PC-3 (cell line): ENCODE measurements around the gene OPHN1. TPM values are rescaled to one million over a fixed set of nuclear protein-coding genes. Genes with fewer than 3 reads are reported as not detected.

Experiments used
- ATAC-seq: fragments of 200-7000 bp; cut with Tn5 transposase; 2 replicates; pipeline ENCODE4 v1.9.1; 2020; ENCODE audit warnings: mild to moderate bottlenecking, moderate library complexity
- BruUV-seq: library from RNA; stranded (reverse); fragments of 400-500 nt; replicated peaks from 2 replicates; lab custom pipeline; 2021; lab: Mats Ljungman, UMichigan
- CTCF ChIA-PET: fragments of 300-600 bp; sonication (Branson Sonifier 250); formaldehyde crosslinking; loops from one replicate; lab custom pipeline; 2022; ENCODE audit warnings: antibody characterized with exemption; lab: Charles Lee
- POLR2A ChIA-PET: fragments of 300-600 bp; sonication (Branson Sonifier 250); formaldehyde crosslinking; loops from one replicate; lab custom pipeline; 2022; ENCODE audit warnings: antibody characterized with exemption; ENCODE audit not compliant: unreplicated experiment; lab: Charles Lee
- DNase-seq: peaks from one replicate; pipeline ENCODE4 v3.0.0-alpha.2; 2015
- H2AFZ ChIP-seq: fragments of 300-600 bp; sonication (generic); 2 replicates; pipeline ENCODE4 v1.6.0; 2016; ENCODE audit warnings: antibody characterized with exemption, low read length
- H3F3A ChIP-seq: fragments of 300-600 bp; sonication (generic); one replicate; pipeline ENCODE4 v1.6.0; 2017; ENCODE audit warnings: antibody characterized with exemption, low read length, control low read depth, mild to moderate bottlenecking; ENCODE audit not compliant: unreplicated experiment
- H3K27ac ChIP-seq: fragments of 300-600 bp; sonication (generic); 2 replicates; pipeline ENCODE4 v1.5.1; 2016; ENCODE audit warnings: mild to moderate bottlenecking, low read length
- H3K27me3 ChIP-seq: fragments of 300-600 bp; sonication (generic); 2 replicates; pipeline ENCODE4 v1.6.1; 2016; ENCODE audit warnings: low read length, mixed read lengths
- H3K36me3 ChIP-seq: fragments of 300-600 bp; sonication (generic); 2 replicates; pipeline ENCODE4 v1.6.1; 2016; ENCODE audit warnings: low read depth, mixed run types, low read length, mixed read lengths
- H3K4me1 ChIP-seq: fragments of 300-600 bp; sonication (generic); 2 replicates; pipeline ENCODE4 v1.5.1; 2016; ENCODE audit warnings: low read length; ENCODE audit not compliant: insufficient read depth
- H3K4me2 ChIP-seq: fragments of 300-600 bp; sonication (generic); 2 replicates; pipeline ENCODE4 v1.6.0; 2016; ENCODE audit warnings: low read length
- H3K4me3 ChIP-seq: fragments of 300-600 bp; sonication (generic); 2 replicates; pipeline ENCODE4 v1.5.1; 2016; ENCODE audit warnings: mild to moderate bottlenecking, low read length, mixed read lengths
- H3K79me2 ChIP-seq: fragments of 300-600 bp; sonication (generic); 2 replicates; pipeline ENCODE4 v1.6.1; 2017; ENCODE audit warnings: low read length, mixed read lengths
- H3K9ac ChIP-seq: fragments of 300-600 bp; sonication (generic); 2 replicates; pipeline ENCODE4 v1.6.0; 2016; ENCODE audit warnings: mild to moderate bottlenecking, low read length
- H3K9me2 ChIP-seq: fragments of 300-600 bp; sonication (generic); replicated peaks from 2 replicates; pipeline ENCODE4 v1.6.1; 2016; ENCODE audit warnings: mixed run types, low read length, mixed read lengths
- H3K9me3 ChIP-seq: fragments of 300-600 bp; sonication (generic); 2 replicates; pipeline ENCODE4 v1.6.1; 2016; ENCODE audit warnings: low read length, mixed read lengths
- H4K20me1 ChIP-seq: fragments of 300-600 bp; sonication (generic); 2 replicates; pipeline ENCODE4 v1.6.1; 2016; ENCODE audit warnings: low read length, mixed read lengths
- CTCF ChIP-seq: fragments of 300-600 bp; sonication (generic); conservative IDR thresholded peaks from 2 replicates; pipeline ENCODE4 v1.5.1; 2017; ENCODE audit warnings: antibody characterized with exemption, low read depth, mild to moderate bottlenecking, low read length
- EZH2 ChIP-seq: fragments of 300-600 bp; sonication (generic); IDR thresholded peaks from one replicate; pipeline ENCODE4 v1.6.1; 2017; ENCODE audit warnings: antibody characterized with exemption, mild to moderate bottlenecking, low read length; ENCODE audit not compliant: unreplicated experiment
- EZH2phosphoT487 ChIP-seq: fragments of 300-600 bp; sonication (generic); IDR thresholded peaks from 2 replicates; pipeline ENCODE4 v1.6.1; 2018; ENCODE audit warnings: mild to moderate bottlenecking, antibody characterized with exemption, low read length, borderline replicate concordance
- intact Hi-C: fragments of 100-400 bp; cut with micrococcal nuclease; formaldehyde crosslinking; loops from 2 replicates; pipeline ENCODE4 v1.9.0; 2023
- total RNA-seq: library from RNA; depleted of rRNA; stranded (reverse); fragments of >200 nt; gene quantifications from 2 replicates; pipeline ENCODE4 v1.2.3, GENCODE V29; 2014

OPHN1 gene
- total RNA-seq, 1 experiment from 2014 or later, result 6.0 TPM

GRCh38 chrX:68409194-68409593 is 24.1 kb downstream of the OPHN1 start:
- Histone ChIP-seq H3K4me1 (peaks cover 13% of the 10 kb centered on the region), H3K4me2 (no peak overlapping the region), H4K20me1 (no peaks in the 10 kb centered on the region), H3K79me2 (no peaks in the 10 kb centered on the region), H3K9me3 (no peaks in the 10 kb centered on the region), H3K4me3 (no peak overlapping the region), H2AFZ (no peak overlapping the region), H3K9ac (no peak overlapping the region), H3K9me2 (no peaks in the 10 kb centered on the region), H3K36me3 (no peaks in the 10 kb centered on the region), H3K27me3 (no peaks in the 10 kb centered on the region), H3F3A (no peaks in the 10 kb centered on the region), H3K27ac (no peak overlapping the region)
- BruUV-seq, result no TSS peak
- ChIA-PET CTCF (no interaction called here), POLR2A (no interaction called here)
- intact Hi-C loops, result no loop called here
- ATAC-seq, result no peak
- TF ChIP-seq EZH2, result no peak
- no peak for TF ChIP-seq CTCF
- TF ChIP-seq EZH2phosphoT487, result no peak
- DNase-seq, result no peak

- TF ChIP-seq EZH2 (no peak), CTCF (no peak), EZH2phosphoT487 (no peak)
- Histone ChIP-seq H3K36me3 (no peaks in the 10 kb centered on the region), H3K4me1 (no peaks in the 10 kb centered on the region), H4K20me1 (no peaks in the 10 kb centered on the region), H3K4me2 (no peak overlapping the region), H3K27me3 (no peaks in the 10 kb centered on the region), H3K9ac (no peak overlapping the region), H3K4me3 (no peak overlapping the region), H3K9me3 (no peaks in the 10 kb centered on the region), H3K79me2 (no peaks in the 10 kb centered on the region), H2AFZ (no peak overlapping the region), H3K27ac (no peak overlapping the region), H3K9me2 (no peaks in the 10 kb centered on the region), H3F3A (no peaks in the 10 kb centered on the region)
- CTCF ChIA-PET, result no interaction called here
- BruUV-seq, result no TSS peak
- POLR2A ChIA-PET, result no interaction called here
- ATAC-seq (no peak), DNase-seq (no peak)
- intact Hi-C loops, result no loop called here
Measured at GRCh38 chrX:68403522-68403921, 29.8 kb downstream of the OPHN1 start.

GRCh38 chrX:68403038-68403437 is 30.3 kb downstream of the OPHN1 start:
- TF ChIP-seq CTCF, result no peak
- no peak for TF ChIP-seq EZH2phosphoT487
- TF ChIP-seq EZH2, result no peak
- BruUV-seq, result no TSS peak
- H2AFZ ChIP-seq, result no peak overlapping the region
- no peaks in the 10 kb centered on the region for H3K27me3 ChIP-seq
- no peaks in the 10 kb centered on the region for H3K36me3 ChIP-seq
- H3K4me2 ChIP-seq, result no peak overlapping the region
- no peak overlapping the region for H3K27ac ChIP-seq
- intact Hi-C loops, result no loop called here
- no peaks in the 10 kb centered on the region for H3K9me3 ChIP-seq
- no peak for DNase-seq
- ChIA-PET POLR2A (no interaction called here), CTCF (no interaction called here)
- H3K4me1 ChIP-seq, result no peaks in the 10 kb centered on the region
- no peaks in the 10 kb centered on the region for H3K9me2 ChIP-seq
- H3K79me2 ChIP-seq, result no peaks in the 10 kb centered on the region
- H3K9ac ChIP-seq, result no peak overlapping the region
- no peaks in the 10 kb centered on the region for H4K20me1 ChIP-seq
- no peaks in the 10 kb centered on the region for H3F3A ChIP-seq
- ATAC-seq, result no peak
- H3K4me3 ChIP-seq, result no peak overlapping the region
